Stomach smooth muscle (tissue), 2 donors: Measurements from ENCODE around the gene STRA6.
"Not testable (repeated sequence)": the region's sequence is repeated elsewhere in the genome, so short reads cannot be mapped to it uniquely, and the experiment has no call there.

ENCODE experiments used
- H3K27ac ChIP-seq: one replicate; pipeline ENCODE4 v1.7.0; 2013; ENCODE audit warnings: mild to moderate bottlenecking, low read length, inconsistent platforms
- H3K27me3 ChIP-seq, 2 donors: one replicate each; pipeline ENCODE4 v1.7.0; 2013; ENCODE audit warnings: low read length in 2 of 2; ENCODE audit not compliant: insufficient read depth in 2 of 2, control insufficient read depth in 1 of 2
- H3K36me3 ChIP-seq, 2 donors: one replicate each; pipeline ENCODE4 v1.7.0; 2013; ENCODE audit warnings: low read length in 2 of 2; ENCODE audit not compliant: control insufficient read depth in 2 of 2, insufficient read depth in 2 of 2
- H3K4me1 ChIP-seq: one replicate; pipeline ENCODE4 v1.7.0; 2013; ENCODE audit warnings: low read length; ENCODE audit not compliant: control insufficient read depth, insufficient read depth
- H3K4me3 ChIP-seq, 2 donors: one replicate each; pipeline ENCODE4 v1.7.0; 2013; ENCODE audit warnings: low read length in 2 of 2
- H3K9ac ChIP-seq, 2 donors: one replicate each; pipeline ENCODE4 v1.7.0; 2013; ENCODE audit warnings: low read length in 2 of 2, mild to moderate bottlenecking in 1 of 2
- H3K9me3 ChIP-seq, 2 donors: one replicate each; pipeline ENCODE4 v1.7.0; 2013; ENCODE audit warnings: low read length in 2 of 2; ENCODE audit not compliant: control insufficient read depth in 2 of 2
- donor health status: healthy.
- donor health status: Pancreatic carcinoma.

Gene STRA6

DNA sequence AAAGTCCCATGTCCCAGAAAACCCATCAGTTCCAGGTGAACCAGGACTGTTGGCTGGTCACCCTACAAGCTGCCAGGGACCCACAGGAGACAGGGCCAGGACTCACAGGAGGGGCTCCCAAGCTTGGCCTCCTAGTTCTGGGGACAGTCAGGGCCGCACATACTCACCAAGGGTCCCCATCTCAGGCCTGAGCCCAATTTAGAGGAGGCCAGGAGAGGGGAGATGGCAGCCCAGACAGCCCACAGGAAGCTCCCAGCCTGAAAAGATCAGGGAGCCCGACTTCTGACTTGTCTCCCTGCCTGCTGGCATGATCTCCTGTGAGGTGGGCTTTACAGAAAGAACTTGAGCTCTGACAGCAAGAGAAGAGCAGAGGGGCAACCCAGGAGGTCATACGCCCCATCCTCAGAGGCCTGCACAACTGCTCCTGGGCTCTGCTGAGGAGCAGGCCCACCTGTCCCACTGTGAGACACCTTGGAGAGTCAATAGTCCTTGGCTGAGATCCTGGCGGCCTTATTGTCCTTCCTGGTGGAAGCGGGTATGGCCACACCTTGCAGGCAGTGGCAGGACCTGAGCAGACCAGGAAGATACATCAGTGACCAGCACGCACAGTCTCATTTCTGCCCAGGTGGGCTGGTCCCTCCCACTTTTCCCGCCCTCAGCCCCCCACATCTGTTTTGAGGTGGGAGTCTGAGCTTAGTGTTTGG, 31.6 kb downstream of the STRA6 start:
- Histone ChIP-seq H3K4me1 (peaks cover 57% of the 10 kb centered on the region), H3K9me3 (no peaks in the 10 kb centered on the region), H3K27me3 (no peaks in the 10 kb centered on the region), H3K36me3 (peaks cover 5 to 6% of the 10 kb centered on the region in 2 donors), H3K4me3 (no peak overlapping the region), H3K9ac (no peak overlapping the region), H3K27ac (no peak overlapping the region)

DNA sequence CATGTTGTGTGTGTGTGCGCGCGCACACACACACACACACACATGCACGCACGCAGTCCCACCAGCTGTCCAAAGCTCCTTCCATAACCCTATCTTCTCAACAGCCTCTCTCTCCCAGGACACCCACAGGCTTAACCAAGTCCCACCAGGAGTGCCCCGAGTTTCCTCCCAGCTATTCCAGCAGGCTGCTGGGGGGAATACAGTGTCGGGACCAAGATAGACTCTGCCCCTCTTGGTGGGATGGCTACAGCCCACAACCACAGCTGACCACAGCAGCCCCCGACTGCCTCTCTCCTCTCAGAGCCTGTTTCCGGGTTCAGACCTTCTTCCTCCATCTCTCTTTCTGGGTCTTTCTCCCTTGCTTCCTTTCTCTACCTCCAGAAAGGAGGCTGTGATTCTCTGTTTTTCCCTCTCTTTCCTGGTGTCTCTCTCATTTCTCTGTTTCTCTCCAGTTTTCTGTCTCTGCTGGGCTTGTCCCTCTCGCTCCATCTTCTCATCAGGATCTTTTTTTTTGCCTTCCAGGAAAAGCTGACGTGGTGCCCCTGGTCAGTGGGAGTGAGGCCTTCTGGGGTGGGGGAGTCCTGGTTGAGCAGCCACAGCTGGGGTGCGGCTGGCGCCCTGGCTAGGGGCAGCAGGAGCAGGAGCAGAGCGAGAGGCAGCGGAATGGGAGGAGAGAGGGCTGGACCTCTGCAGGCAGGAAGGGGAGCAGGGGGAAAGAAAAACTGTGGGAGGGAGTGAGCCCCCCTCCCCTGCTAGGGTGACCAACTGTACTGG, 32.3 kb downstream of the STRA6 start:
- H3K4me3 ChIP-seq, result no peak overlapping the region
- no peaks in the 10 kb centered on the region for H3K9me3 ChIP-seq
- no peaks in the 10 kb centered on the region for H3K27me3 ChIP-seq
- H3K4me1 ChIP-seq, result peaks cover 49% of the 10 kb centered on the region
- H3K9ac ChIP-seq, result no peak overlapping the region
- H3K36me3 ChIP-seq, result no peaks in the 10 kb centered on the region
- no peak overlapping the region for H3K27ac ChIP-seq

DNA sequence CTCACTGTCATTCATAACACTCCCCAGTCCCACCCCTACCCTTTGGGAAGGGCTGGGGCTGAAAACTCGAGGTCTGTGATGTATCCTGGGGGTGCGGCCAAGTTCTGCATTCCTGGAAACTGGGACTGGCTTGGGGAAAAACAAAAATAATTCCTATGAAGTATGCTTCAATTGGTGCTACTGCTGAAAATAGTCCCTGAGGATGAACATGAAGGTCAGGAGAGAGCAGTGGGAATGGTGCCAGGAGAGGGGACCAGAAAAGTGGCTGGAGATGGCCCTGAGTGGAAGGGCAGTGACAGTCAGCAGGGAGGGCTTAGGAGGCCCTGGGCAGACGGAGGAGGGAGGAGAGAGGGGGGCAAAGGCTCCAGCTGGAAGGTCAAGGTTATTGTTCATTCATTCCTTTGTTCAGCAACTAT, 33.9 kb downstream of the STRA6 start:
- peaks cover 36% of the 10 kb centered on the region for H3K4me1 ChIP-seq
- H3K36me3 ChIP-seq, result no peaks in the 10 kb centered on the region
- H3K4me3 ChIP-seq, result no peak overlapping the region
- H3K27ac ChIP-seq, result no peak overlapping the region
- H3K9ac ChIP-seq, result no peak overlapping the region
- H3K27me3 ChIP-seq, result no peaks in the 10 kb centered on the region
- no peaks in the 10 kb centered on the region for H3K9me3 ChIP-seq

DNA sequence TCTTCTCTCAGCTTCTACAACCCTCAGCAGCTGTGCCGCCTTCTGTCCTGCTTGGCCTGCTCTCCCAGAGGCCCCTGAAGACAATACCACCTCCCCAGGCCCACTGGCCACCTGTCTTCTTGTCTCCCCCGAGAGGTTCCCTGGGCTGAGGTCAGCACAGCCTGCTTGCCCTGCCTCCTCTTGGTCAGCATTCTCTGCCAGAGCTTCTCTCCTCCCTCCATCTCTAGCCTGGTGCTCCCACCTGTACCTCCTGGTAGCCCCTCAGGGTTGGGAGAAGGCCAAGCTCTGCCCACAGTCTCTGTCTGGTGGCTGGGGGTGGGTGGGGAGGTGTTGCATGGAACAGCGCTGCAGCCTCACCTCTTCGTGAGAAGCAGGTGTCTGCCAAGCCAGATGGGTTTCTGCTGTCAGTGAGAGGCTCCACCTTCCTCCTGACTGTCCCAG, 34.7 kb downstream of the STRA6 start:
- no peaks in the 10 kb centered on the region for H3K9me3 ChIP-seq
- H3K36me3 ChIP-seq, result no peaks in the 10 kb centered on the region
- H3K27me3 ChIP-seq, result no peaks in the 10 kb centered on the region
- H3K27ac ChIP-seq, result no peak overlapping the region
- H3K9ac ChIP-seq, result no peak overlapping the region
- peaks cover 28% of the 10 kb centered on the region for H3K4me1 ChIP-seq
- no peak overlapping the region for H3K4me3 ChIP-seq

DNA sequence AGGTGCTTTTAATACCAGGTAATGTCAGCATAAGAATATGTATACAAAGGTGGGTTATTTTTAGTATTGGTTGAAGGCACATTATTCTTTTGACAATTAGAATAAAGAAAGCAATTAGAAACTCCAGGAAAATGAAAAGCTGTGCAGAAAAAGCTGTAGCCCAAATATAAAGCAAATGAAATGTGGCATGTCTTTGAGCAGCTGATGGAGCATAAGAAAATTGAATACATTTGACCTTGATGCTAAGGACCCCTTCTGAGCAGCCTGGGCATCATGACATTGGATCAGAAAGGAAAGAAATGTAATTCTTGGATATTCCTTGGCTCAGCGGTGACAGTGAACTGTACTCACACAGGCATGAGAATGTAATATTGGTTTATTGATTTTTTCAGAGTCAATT, 37.1 kb downstream of the STRA6 start:
- no peaks in the 10 kb centered on the region for H3K27me3 ChIP-seq
- no peak overlapping the region for H3K27ac ChIP-seq
- H3K36me3 ChIP-seq, result no peaks in the 10 kb centered on the region
- no peak overlapping the region for H3K9ac ChIP-seq
- H3K9me3 ChIP-seq, result no peaks in the 10 kb centered on the region
- no peak overlapping the region for H3K4me3 ChIP-seq
- H3K4me1 ChIP-seq, result peaks cover 17% of the 10 kb centered on the region

DNA sequence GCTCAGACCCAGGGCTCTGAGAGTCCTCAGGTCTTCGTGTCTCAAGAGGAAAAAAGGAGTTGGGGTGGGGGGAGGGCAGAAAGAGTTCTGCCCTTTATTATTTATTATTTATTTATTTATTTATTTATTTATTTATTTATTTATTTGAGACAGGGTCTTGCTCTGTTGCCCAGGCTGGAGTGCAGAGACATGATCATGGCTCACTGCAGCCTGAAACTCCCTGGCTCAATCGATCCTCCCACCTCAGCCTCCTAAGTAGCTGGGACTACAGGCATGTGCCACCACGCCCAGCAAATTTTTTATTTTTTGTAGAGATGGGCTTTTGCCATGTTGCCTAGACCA, 40.4 kb downstream of the STRA6 start:
- H3K36me3 ChIP-seq, result not testable (repeated sequence)

DNA sequence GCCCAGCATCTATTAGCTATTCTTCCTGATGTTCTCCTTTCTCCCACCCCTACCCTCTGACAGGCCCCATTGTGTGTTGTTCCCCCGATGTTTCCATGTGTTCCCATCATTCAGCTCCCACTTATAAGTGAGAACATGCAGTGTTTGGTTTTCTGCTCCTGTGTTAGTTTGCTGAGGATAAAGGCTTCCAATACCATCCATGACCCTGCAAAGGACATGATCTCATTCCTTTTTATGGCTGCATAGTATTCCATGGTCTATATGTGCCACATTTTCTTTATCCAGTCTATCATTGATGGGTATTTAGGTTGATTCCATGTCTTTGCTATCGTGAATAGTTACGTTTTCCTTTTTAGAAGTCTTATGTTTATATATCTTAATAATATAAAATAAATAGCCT, 42.2 kb downstream of the STRA6 start:
- peaks cover 28% of the 10 kb centered on the region for H3K4me1 ChIP-seq
- not testable (repeated sequence) for H3K36me3 ChIP-seq, H3K27me3 ChIP-seq, H3K4me3 ChIP-seq, H3K27ac ChIP-seq, H3K9ac ChIP-seq, H3K9me3 ChIP-seq

More for the DNA sequence above, 40.4 kb downstream of the STRA6 start:
- H3K4me1 ChIP-seq, result peaks cover 13% of the 10 kb centered on the region
- not testable (repeated sequence) for H3K9ac ChIP-seq, H3K27me3 ChIP-seq, H3K27ac ChIP-seq, H3K4me3 ChIP-seq, H3K9me3 ChIP-seq

DNA sequence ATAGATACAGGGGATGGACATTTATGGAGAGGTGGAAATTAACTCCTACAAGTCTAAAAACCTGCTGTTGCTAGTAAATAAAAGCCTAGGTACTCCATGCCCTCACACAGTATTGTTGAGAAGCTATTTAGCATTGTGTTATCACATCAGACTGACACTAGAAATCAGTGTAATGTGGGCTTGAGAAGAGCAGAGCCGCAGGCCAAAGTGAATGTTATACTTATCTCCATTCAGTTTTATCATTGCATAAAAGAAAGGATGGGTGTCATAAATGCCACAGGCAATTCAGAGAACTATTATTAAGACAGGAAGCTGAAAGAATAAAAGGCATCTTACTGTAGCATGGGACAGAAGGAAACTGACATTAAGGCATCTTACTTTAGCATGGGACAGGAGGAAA, 42.8 kb downstream of the STRA6 start:
- Histone ChIP-seq H3K36me3 (no peaks in the 10 kb centered on the region), H3K9me3 (no peaks in the 10 kb centered on the region), H3K9ac (no peak overlapping the region), H3K27ac (no peak overlapping the region), H3K27me3 (no peaks in the 10 kb centered on the region), H3K4me1 (peaks cover 32% of the 10 kb centered on the region), H3K4me3 (no peak overlapping the region)

DNA sequence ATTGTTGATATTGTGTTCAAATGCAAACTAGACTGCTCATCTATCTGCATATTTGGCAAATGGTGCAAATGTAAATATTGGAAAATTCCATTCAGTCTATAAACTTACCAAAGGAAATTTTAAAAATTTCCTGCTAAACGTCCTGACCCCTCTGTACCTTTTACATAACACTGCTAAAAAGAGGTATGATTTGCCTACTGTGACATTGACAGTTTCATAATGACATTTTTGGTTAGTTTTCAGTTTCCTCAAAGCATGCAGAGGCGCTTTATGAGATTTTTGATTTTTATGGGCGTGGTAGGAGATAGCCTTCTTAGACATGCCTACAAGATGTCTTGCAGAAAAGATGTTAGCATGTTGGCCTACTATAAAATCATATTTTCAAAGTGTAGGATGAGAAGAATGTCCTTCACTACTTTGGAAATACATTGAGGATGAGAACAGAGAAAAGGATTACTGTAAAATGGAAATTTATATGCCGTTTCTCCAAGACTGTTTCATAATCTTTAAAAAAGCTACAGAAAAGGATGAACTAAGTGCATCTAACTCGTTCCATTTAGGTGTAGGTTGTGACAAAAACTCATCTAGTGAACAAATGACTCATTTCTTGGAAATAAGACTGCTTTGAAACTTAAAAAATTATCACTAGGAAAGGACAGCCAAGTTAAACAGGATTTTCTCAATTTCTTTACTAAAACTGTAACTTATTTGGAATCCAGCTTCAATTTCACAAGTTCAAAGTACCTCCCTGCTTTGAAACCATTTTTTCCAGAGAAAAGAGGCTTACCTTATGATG, 43.5 kb downstream of the STRA6 start:
- Histone ChIP-seq H3K27ac (no peak overlapping the region), H3K36me3 (no peaks in the 10 kb centered on the region), H3K4me1 (peaks cover 32% of the 10 kb centered on the region), H3K4me3 (no peak overlapping the region), H3K27me3 (no peaks in the 10 kb centered on the region), H3K9me3 (no peaks in the 10 kb centered on the region), H3K9ac (no peak overlapping the region)

DNA sequence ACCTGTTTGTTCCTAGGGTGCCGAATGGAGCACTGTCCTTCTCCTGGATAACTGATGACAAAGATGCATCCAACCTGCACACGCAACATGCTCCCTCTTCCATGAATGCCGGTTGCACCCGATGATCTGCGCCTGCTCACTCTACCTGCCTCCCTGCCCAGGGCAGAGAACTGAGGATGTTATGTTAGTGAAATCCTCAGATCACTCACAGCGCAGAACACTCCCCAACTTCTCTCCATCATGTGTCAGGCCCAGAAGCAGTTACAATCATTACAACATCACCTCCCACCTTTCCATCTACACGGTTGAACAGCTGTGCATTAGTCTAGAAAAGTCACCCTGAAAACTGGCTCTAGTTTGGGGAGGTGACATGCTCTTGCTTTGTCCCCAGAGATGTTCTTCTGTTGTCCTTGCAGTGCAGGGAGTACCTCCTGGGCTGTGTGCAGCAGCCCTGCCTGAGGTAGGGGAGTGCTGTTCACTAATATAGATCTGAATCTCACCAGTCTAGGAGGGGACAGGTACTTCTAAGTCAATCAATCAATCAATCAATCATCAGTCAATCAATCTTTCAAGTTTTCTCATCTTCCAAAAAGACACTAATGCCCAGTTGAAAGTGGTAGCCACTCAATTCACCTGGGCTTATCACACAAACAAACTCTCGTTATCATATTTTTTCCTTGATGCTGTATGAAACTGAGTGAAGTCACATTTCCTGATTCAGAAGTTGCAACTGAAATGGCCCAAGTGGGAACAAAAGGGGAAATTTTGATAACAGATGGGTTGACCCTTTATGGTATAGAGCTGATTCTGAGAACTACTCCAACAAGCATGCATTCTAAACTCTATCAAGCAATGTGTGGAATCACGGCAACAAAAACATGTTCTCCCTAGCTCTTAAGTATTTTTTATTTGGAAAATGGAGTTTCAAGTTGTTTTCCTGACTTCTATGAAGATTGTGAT, 44.4 kb downstream of the STRA6 start:
- Histone ChIP-seq H3K36me3 (no peaks in the 10 kb centered on the region), H3K9me3 (no peaks in the 10 kb centered on the region), H3K9ac (peak overlapping the region in 1 of 2 donors; percentile 13), H3K27me3 (no peaks in the 10 kb centered on the region), H3K4me3 (no peak overlapping the region), H3K27ac (peak overlapping the region; percentile 64), H3K4me1 (peaks cover 32% of the 10 kb centered on the region)
